SK-N-SH treated with all-trans-retinoic acid at 6 μM for 48 hours (cell line): ENCODE data around the gene ZBTB9.

Experiments
- ATAC-seq: fragments of 200-7000 bp; cut with Tn5 transposase; 3 replicates; pipeline ENCODE4 v1.9.1; 2020; ENCODE audit warnings: mild to moderate bottlenecking, moderate library complexity
- ARNTL ChIP-seq: fragments of 450-650 bp; formaldehyde crosslinking; IDR thresholded peaks from 2 replicates; pipeline ENCODE4 v1.5.0; 2020; ENCODE audit warnings: low read depth, mild to moderate bottlenecking, moderate library complexity, borderline replicate concordance
- BACH2 ChIP-seq: fragments of 250-450 bp; sonication (Bioruptor Pico); IDR thresholded peaks from 2 replicates; pipeline ENCODE4 v1.9.0; 2021; ENCODE audit warnings: mild to moderate bottlenecking, borderline replicate concordance
- GLIS3 ChIP-seq: fragments of 250-450 bp; sonication (Bioruptor Pico); IDR thresholded peaks from 2 replicates; pipeline ENCODE4 v1.5.0; 2020; ENCODE audit warnings: mild to moderate bottlenecking, moderate library complexity
- ISL1 ChIP-seq: fragments of 250-450 bp; sonication (Bioruptor Pico); IDR thresholded peaks from 2 replicates; pipeline ENCODE4 v2.1.2; 2022; ENCODE audit warnings: mild to moderate bottlenecking, moderate library complexity
- OSR1 ChIP-seq: fragments of 250-450 bp; sonication (Bioruptor Pico); IDR thresholded peaks from 2 replicates; pipeline ENCODE4 v1.8.0; 2022; ENCODE audit warnings: moderate library complexity, mild to moderate bottlenecking, inconsistent platforms
- PATZ1 ChIP-seq: fragments of 250-450 bp; sonication (Bioruptor Pico); IDR thresholded peaks from 2 replicates; pipeline ENCODE4 v1.8.0; 2020; ENCODE audit warnings: mild to moderate bottlenecking, moderate library complexity, borderline replicate concordance
- POU6F1 ChIP-seq: fragments of 250-450 bp; sonication (Bioruptor Pico); IDR thresholded peaks from 2 replicates; pipeline ENCODE4 v1.8.0; 2021; ENCODE audit warnings: low read depth, mild to moderate bottlenecking, moderate library complexity, borderline replicate concordance
- RARB ChIP-seq: fragments of 250-450 bp; sonication (Bioruptor Pico); IDR thresholded peaks from 2 replicates; pipeline ENCODE4 v1.8.0; 2021; ENCODE audit warnings: mild to moderate bottlenecking, moderate library complexity
- TCF4 ChIP-seq: fragments of 250-450 bp; sonication (Bioruptor Pico); IDR thresholded peaks from 2 replicates; pipeline ENCODE4 v1.8.0; 2021; ENCODE audit warnings: mild to moderate bottlenecking, moderate library complexity, borderline replicate concordance
- TOX ChIP-seq: fragments of 250-450 bp; sonication (Bioruptor Pico); IDR thresholded peaks from 2 replicates; pipeline ENCODE4 v1.8.0; 2021; ENCODE audit warnings: mild to moderate bottlenecking, moderate library complexity, borderline replicate concordance
- TSHZ2 ChIP-seq: fragments of 250-450 bp; sonication (Bioruptor Pico); IDR thresholded peaks from 2 replicates; pipeline ENCODE4 v1.5.0; 2020; ENCODE audit warnings: mild to moderate bottlenecking, moderate library complexity
- ZFP3 ChIP-seq: fragments of 250-450 bp; sonication (Bioruptor Pico); IDR thresholded peaks from 2 replicates; pipeline ENCODE4 v1.5.0; 2020; ENCODE audit warnings: mild to moderate bottlenecking, moderate library complexity
- ZFP30 ChIP-seq: fragments of 450-650 bp; formaldehyde crosslinking; IDR thresholded peaks from 2 replicates; pipeline ENCODE4 v1.5.0; 2022; ENCODE audit warnings: mild to moderate bottlenecking, moderate library complexity
- ZNF565 ChIP-seq: fragments of 450-650 bp; formaldehyde crosslinking; conservative IDR thresholded peaks from 2 replicates; pipeline ENCODE4 v1.5.0; 2020; ENCODE audit warnings: low read depth, mild to moderate bottlenecking, moderate library complexity
- TF ChIP-seq, protein P1 (sequence below): fragments of 250-450 bp; sonication (Bioruptor Pico); IDR thresholded peaks from 2 replicates; pipeline ENCODE4 v1.5.1; 2021; ENCODE audit warnings: mild to moderate bottlenecking, moderate library complexity
- TF ChIP-seq, protein P2 (sequence below): fragments of 250-450 bp; sonication (Bioruptor Pico); IDR thresholded peaks from 2 replicates; pipeline ENCODE4 v1.5.1; 2020; ENCODE audit warnings: low read depth, mild to moderate bottlenecking, moderate library complexity

The ZBTB9 gene

GRCh38 chr6:33450434-33450833 lies 3.9 kb upstream of the ZBTB9 start (continued):
- no peak for TF ChIP-seq OSR1 (CRISPR knock-in tag)
- TF ChIP-seq ZNF565: no peak

DNA sequence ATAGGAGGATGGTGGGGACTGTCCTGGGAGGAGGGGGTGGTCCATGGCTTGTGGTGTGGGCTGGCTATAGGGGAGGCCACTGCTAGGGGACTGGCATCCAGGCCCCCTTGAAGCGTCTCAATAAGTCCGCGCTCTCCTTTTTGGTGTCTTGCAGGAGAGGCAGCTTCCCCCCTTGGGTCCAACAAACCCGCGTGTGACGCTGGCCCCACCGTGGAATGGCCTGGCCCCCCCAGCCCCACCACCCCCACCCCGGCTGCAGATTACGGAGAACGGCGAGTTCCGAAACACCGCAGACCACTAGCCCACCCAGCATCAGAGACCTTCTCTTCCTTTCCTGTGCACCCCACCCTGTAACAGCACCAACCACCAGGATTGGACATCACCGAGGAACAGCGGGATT lies 2.8 kb upstream of the ZBTB9 start:
- TF ChIP-seq ZNF565: no peak
- TF ChIP-seq BACH2: no peak
- TF ChIP-seq GLIS3 (CRISPR knock-in tag): no peak
- TF ChIP-seq ISL1 (CRISPR knock-in tag): no peak
- TF ChIP-seq TOX (CRISPR knock-in tag): no peak
- TF ChIP-seq ARNTL (CRISPR knock-in tag): no peak
- TF ChIP-seq ZFP3 (CRISPR knock-in tag): no peak
- TF ChIP-seq, protein P1, sequence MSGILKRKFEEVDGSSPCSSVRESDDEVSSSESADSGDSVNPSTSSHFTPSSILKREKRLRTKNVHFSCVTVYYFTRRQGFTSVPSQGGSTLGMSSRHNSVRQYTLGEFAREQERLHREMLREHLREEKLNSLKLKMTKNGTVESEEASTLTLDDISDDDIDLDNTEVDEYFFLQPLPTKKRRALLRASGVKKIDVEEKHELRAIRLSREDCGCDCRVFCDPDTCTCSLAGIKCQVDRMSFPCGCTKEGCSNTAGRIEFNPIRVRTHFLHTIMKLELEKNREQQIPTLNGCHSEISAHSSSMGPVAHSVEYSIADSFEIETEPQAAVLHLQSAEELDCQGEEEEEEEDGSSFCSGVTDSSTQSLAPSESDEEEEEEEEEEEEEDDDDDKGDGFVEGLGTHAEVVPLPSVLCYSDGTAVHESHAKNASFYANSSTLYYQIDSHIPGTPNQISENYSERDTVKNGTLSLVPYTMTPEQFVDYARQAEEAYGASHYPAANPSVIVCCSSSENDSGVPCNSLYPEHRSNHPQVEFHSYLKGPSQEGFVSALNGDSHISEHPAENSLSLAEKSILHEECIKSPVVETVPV (CRISPR knock-in tag): no peak
- no peak for TF ChIP-seq ZFP30 (CRISPR knock-in tag)
- TF ChIP-seq POU6F1 (CRISPR knock-in tag): no peak
- no peak for TF ChIP-seq TCF4 (CRISPR knock-in tag)
- TF ChIP-seq, protein P2, sequence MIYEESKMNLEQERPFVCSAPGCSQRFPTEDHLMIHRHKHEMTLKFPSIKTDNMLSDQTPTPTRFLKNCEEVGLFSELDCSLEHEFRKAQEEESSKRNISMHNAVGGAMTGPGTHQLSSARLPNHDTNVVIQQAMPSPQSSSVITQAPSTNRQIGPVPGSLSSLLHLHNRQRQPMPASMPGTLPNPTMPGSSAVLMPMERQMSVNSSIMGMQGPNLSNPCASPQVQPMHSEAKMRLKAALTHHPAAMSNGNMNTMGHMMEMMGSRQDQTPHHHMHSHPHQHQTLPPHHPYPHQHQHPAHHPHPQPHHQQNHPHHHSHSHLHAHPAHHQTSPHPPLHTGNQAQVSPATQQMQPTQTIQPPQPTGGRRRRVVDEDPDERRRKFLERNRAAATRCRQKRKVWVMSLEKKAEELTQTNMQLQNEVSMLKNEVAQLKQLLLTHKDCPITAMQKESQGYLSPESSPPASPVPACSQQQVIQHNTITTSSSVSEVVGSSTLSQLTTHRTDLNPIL (CRISPR knock-in tag): no peak
- no peak for TF ChIP-seq PATZ1
- no peak for TF ChIP-seq RARB
- TF ChIP-seq, all 23 proteins: peak for 0
- ATAC-seq: no peak

- TF ChIP-seq RARB (no peak), TCF4 (CRISPR knock-in tag) (no peak), TOX (CRISPR knock-in tag) (no peak), BACH2 (no peak), POU6F1 (CRISPR knock-in tag) (no peak), PATZ1 (no peak), TSHZ2 (CRISPR knock-in tag) (no peak)
- TF ChIP-seq, protein P1 (CRISPR knock-in tag): no peak
- no peak for ATAC-seq
These were observed 1.9 kb upstream of the ZBTB9 start for GRCh38 chr6:33452496-33452895.
